PFSK-1 (cell line): ENCODE results near the gene FRAT2.

Source experiments
- FOXP2 ChIP-seq: optimal IDR thresholded peaks from 2 replicates; pipeline ENCODE3; 2011; ENCODE audit warnings: borderline replicate concordance, control low read depth, inconsistent platforms; ENCODE audit not compliant: insufficient read depth; ENCODE audit errors: extremely low read length, extremely low read depth
- POLR2AphosphoS5 ChIP-seq: IDR thresholded peaks from 2 replicates; pipeline ENCODE4 v1.6.1; 2012; ENCODE audit warnings: low read depth, mild to moderate bottlenecking, control low read depth, low read length, moderate library complexity
- SIN3A ChIP-seq: IDR thresholded peaks from 2 replicates; pipeline ENCODE4 v1.6.1; 2012; ENCODE audit warnings: mild to moderate bottlenecking, low read length, moderate library complexity, borderline replicate concordance; ENCODE audit not compliant: insufficient read depth
- TAF1 ChIP-seq: IDR thresholded peaks from 2 replicates; pipeline ENCODE4 v1.6.1; 2012; ENCODE audit warnings: low read length, control low read depth, borderline replicate concordance; ENCODE audit not compliant: insufficient read depth
- TF ChIP-seq, protein P1 (sequence below), 2 experiments: IDR thresholded peaks; 2 replicates each; pipeline versions ENCODE4 v1.6.1 to v1.8.0; 2011 to 2012; ENCODE audit warnings: low read depth in 2 of 2, low read length in 2 of 2, control low read depth in 1 of 2, inconsistent platforms in 1 of 2, mild to moderate bottlenecking in 1 of 2, moderate library complexity in 1 of 2; ENCODE audit not compliant: insufficient read depth in 1 of 2

FRAT2 gene

DNA sequence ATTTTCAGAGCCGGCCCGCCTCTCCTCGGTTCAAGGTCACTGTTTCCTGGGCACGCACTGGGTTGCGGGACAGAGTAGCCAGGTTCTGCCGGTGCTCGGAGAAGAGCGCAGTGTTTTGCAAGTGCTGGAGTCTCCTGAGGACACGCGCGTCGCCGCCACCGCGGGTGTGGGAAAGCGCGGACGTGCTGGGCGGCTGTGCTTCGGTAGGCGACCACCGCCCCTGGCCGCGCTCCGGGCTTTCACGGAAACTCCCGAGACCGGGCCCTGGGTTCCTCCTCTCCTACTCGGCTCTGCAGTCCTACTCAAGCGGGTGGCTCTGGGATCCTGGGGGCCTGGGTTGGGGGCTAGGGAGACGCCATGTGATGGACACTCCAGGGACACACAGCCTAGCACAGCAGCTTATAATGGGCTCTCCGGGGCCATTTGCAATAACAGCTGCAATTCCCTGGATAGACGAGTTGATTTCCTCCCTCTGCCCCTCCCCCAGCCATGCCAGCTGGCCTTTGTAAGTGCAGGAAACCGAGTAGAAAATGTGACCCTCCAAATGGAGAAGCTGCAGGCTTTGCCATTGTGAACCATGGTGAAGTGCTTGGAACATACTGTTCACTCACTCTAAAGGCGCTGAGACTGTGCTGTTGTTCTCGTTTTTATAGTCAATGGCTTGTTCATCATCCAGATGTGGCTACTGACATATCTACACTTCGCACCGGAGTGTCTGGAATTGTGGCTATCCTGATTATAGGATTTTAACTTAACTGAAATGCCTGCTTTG, 13.3 kb downstream of the FRAT2 start:
- TF ChIP-seq TAF1 (no peak), POLR2AphosphoS5 (no peak), FOXP2 (no peak)
- TF ChIP-seq, protein P1, sequence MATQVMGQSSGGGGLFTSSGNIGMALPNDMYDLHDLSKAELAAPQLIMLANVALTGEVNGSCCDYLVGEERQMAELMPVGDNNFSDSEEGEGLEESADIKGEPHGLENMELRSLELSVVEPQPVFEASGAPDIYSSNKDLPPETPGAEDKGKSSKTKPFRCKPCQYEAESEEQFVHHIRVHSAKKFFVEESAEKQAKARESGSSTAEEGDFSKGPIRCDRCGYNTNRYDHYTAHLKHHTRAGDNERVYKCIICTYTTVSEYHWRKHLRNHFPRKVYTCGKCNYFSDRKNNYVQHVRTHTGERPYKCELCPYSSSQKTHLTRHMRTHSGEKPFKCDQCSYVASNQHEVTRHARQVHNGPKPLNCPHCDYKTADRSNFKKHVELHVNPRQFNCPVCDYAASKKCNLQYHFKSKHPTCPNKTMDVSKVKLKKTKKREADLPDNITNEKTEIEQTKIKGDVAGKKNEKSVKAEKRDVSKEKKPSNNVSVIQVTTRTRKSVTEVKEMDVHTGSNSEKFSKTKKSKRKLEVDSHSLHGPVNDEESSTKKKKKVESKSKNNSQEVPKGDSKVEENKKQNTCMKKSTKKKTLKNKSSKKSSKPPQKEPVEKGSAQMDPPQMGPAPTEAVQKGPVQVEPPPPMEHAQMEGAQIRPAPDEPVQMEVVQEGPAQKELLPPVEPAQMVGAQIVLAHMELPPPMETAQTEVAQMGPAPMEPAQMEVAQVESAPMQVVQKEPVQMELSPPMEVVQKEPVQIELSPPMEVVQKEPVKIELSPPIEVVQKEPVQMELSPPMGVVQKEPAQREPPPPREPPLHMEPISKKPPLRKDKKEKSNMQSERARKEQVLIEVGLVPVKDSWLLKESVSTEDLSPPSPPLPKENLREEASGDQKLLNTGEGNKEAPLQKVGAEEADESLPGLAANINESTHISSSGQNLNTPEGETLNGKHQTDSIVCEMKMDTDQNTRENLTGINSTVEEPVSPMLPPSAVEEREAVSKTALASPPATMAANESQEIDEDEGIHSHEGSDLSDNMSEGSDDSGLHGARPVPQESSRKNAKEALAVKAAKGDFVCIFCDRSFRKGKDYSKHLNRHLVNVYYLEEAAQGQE (IDR thresholded peaks at IDR 0.05; ENCODE audit: insufficient read depth in 1 of 2, low read depth in 2 of 2, low read length in 2 of 2), result no peak

DNA sequence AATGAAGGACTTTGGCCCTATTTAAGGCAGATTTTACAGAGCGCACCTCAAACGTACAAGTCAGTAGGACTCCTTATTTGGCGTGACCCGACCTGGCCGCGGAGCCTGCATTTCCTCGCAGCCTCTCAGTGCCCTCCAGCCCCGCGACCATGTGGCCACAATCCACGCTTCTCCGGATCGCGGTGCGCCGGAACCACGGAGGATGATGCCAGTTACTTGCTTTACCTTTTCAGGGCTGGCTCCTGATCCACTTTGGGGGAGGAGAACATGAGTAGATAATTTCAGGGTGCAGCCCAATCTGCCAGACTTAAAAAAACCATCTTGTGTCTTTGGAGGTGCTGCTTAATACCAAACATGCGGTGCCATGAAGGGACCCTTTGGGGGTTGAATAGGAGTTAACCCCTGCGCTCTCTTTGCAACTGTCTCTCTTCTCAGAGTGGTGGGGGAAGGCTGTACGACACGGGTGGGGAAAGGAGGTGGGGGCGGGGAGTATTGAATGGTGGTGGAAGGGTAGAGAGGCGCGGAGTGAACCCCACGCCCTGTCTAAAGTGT, 14.0 kb downstream of the FRAT2 start:
- TF ChIP-seq, protein P1 (IDR thresholded peaks at IDR 0.05; ENCODE audit: insufficient read depth in 1 of 2, low read depth in 2 of 2, low read length in 2 of 2), result no peak
- no peak for TF ChIP-seq FOXP2
- TF ChIP-seq POLR2AphosphoS5, result no peak
- TF ChIP-seq SIN3A, result no peak
- TF ChIP-seq TAF1, result no peak

DNA sequence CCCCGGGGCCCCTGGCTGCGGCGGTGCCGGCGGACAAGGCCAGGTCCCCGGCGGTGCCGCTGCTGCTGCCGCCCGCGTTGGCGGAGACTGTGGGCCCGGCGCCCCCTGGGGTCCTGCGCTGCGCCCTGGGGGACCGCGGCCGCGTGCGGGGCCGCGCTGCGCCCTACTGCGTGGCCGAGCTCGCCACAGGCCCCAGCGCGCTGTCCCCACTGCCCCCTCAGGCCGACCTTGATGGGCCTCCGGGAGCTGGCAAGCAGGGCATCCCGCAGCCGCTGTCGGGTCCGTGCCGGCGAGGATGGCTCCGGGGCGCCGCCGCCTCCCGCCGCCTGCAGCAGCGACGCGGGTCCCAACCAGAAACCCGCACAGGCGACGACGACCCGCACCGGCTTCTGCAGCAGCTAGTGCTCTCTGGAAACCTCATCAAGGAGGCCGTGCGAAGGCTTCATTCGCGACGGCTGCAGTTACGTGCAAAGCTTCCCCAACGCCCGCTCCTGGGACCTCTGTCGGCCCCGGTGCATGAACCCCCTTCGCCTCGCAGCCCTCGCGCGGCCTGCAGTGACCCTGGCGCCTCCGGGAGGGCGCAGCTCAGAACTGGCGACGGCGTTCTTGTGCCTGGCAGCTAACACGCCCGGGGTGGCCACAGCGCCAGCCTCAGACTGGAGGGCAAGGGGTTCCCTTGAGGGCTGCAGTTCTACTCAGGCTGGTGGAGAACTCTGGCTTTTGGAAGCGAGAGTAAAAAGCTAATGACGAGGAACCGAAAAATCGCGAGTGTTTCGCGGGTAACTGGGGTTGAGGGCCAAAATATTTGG, 14.7 kb downstream of the FRAT2 start:
- TF ChIP-seq SIN3A (no peak), FOXP2 (no peak), TAF1 (no peak), POLR2AphosphoS5 (no peak)
- TF ChIP-seq, protein P1 (IDR thresholded peaks at IDR 0.05; ENCODE audit: insufficient read depth in 1 of 2, low read depth in 2 of 2, low read length in 2 of 2), result no peak

DNA sequence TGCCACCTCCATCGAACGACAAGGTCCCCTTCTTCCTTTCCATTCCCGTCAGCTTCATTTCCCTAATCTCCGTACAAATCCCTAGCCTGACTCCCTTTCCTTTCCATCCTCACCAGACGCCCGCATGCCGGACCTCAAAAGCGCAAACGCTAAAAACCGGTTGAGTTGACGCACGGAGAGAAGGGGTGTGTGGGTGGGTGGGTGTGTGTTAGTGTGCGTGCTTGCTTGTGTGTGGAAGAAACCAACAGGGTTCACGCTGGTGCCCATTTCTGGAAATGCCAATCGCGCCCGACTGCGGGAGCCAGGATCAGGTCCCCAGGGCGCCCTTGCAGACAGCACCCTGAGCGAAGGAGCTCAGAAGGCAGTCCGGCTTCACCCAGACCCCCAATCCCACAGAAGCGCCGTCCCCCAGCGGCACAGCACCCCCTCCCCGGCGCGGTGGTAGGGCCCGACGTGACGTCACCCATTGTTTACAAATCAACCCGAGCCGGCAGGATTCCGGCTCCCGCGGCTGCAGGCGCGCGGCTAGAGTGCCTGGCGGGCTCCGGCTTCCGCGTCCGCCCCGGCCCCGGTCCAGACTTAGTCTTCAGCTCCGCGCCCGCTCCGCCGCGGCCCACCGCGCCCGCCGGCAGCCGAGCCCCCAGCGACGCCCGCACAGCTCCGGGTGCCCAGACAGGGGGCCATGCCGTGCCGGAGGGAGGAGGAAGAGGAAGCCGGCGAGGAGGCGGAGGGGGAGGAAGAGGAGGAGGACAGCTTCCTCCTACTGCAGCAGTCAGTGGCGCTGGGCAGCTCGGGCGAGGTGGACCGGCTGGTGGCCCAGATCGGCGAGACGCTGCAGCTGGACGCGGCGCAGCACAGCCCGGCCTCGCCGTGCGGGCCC, 15.5 kb downstream of the FRAT2 start, which contains the start of gene FRAT1:
FRAT1 (plus strand) TSS at position 500 of the 880 bp plus-strand sequence; CDS start at position 683, 183 bp downstream.
- TF ChIP-seq FOXP2, result peak; percentile 93
- TF ChIP-seq TAF1, result no peak
- peak; percentile 94 for TF ChIP-seq SIN3A

DNA sequence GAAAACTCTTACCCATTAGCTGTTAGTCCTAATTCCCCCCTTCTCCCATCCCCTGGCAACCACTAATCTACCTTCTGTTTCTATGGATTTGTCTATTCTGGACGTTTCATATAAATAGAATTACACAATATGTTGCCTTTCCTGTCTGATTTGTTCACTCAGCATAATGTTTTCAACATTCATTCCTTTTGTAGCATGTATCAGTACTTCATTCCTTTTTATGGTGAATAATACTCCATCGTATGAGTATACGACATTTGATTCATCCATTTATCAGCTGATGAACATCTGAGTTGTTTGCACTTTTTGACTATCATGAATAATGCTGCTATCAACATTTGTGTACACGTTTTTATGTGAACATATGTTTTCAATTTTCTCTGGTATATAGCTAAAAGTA, 19.9 kb downstream of the FRAT2 start:
- no peak for TF ChIP-seq FOXP2
- TF ChIP-seq, protein P1 (IDR thresholded peaks at IDR 0.05; ENCODE audit: insufficient read depth in 1 of 2, low read depth in 2 of 2, low read length in 2 of 2), result no peak
